CD4-positive, CD25-positive, alpha-beta regulatory T cell (primary cell): Measurements from ENCODE around the gene RASGEF1C. TPM values are rescaled to one million over a fixed set of nuclear protein-coding genes. Genes with fewer than 3 reads are reported as not detected.

ENCODE experiments used
- ATAC-seq, 2 donors: fragments of 150-1000 bp; cut with Tn5 transposase; one replicate each; pipeline ENCODE4 v1.10.0; 2021; ENCODE audit warnings: low read depth in 2 of 2, moderate number of reproducible peaks in 2 of 2, moderate library complexity in 1 of 2
- DNase-seq, 3 donors: peaks; one replicate each; pipeline versions ENCODE4 v3.0.0 to v3.0.0-alpha.2; 2012 to 2022; ENCODE audit warnings: mixed read lengths in 1 of 3
- H3K27ac ChIP-seq: one replicate; pipeline ENCODE4 v1.7.0; 2013; ENCODE audit warnings: mild to moderate bottlenecking, low read length; ENCODE audit not compliant: insufficient read depth, poor library complexity, severe bottlenecking
- H3K27me3 ChIP-seq: one replicate; pipeline ENCODE4 v1.7.0; 2013; ENCODE audit warnings: low read length; ENCODE audit not compliant: control insufficient read depth, insufficient read depth
- H3K36me3 ChIP-seq: one replicate; pipeline ENCODE4 v1.7.0; 2013; ENCODE audit warnings: mild to moderate bottlenecking, low read length, moderate library complexity; ENCODE audit not compliant: control insufficient read depth, insufficient read depth
- H3K4me1 ChIP-seq: 2 replicates; pipeline ENCODE4 v1.7.0; 2013; ENCODE audit warnings: mild to moderate bottlenecking, low read length; ENCODE audit not compliant: insufficient read depth, control insufficient read depth, poor library complexity, severe bottlenecking
- H3K4me3 ChIP-seq: one replicate; pipeline ENCODE4 v1.7.0; 2013; ENCODE audit warnings: low read depth, mild to moderate bottlenecking, low read length, moderate library complexity
- H3K9me3 ChIP-seq, 2 experiments: 1 replicate in 1 of 2; 2 replicates in 1 of 2; pipeline ENCODE4 v1.7.0; 2013; ENCODE audit warnings: low read length in 2 of 2, mild to moderate bottlenecking in 1 of 2, moderate library complexity in 1 of 2; ENCODE audit not compliant: control insufficient read depth in 2 of 2
- H3K27ac Mint-ChIP-seq, 3 donors: one replicate each; pipeline ENCODE4 v1.8.0; 2020 to 2022; ENCODE audit warnings: mild to moderate bottlenecking in 3 of 3, mixed read lengths in 3 of 3, moderate library complexity in 2 of 3
- H3K27me3 Mint-ChIP-seq: one replicate; pipeline ENCODE4 v1.8.0; 2022; ENCODE audit warnings: mild to moderate bottlenecking, mixed read lengths
- H3K36me3 Mint-ChIP-seq: one replicate; pipeline ENCODE4 v1.8.0; 2020; ENCODE audit warnings: mixed read lengths
- H3K4me1 Mint-ChIP-seq, 4 donors: one replicate each; pipeline ENCODE4 v1.8.0; 2020 to 2022; ENCODE audit warnings: mixed read lengths in 4 of 4, mild to moderate bottlenecking in 1 of 4
- H3K4me3 Mint-ChIP-seq, 4 donors: one replicate each; pipeline ENCODE4 v1.8.0; 2020 to 2022; ENCODE audit warnings: mild to moderate bottlenecking in 4 of 4, mixed read lengths in 4 of 4, moderate library complexity in 3 of 4
- H3K9me3 Mint-ChIP-seq, 7 donors: one replicate each; pipeline ENCODE4 v1.8.0; 2020 to 2022; ENCODE audit warnings: mixed read lengths in 7 of 7, mild to moderate bottlenecking in 3 of 7, moderate library complexity in 2 of 7
- polyA plus RNA-seq, 4 donors: library from polyadenylated mRNA; unstranded; fragments of 300-500 nt; fragmentation: Illumina TruSeq; gene quantifications; one replicate each; pipeline ENCODE4 v1.2.3, GENCODE V29; 2021
- total RNA-seq: library from RNA; stranded (reverse); gene quantifications from one replicate; pipeline ENCODE4 v1.2.3, GENCODE V29; 2022

Gene RASGEF1C
- total and polyA plus RNA-seq, 5 donors from 2014 or later: not detected

GRCh38 chr5:180054226-180054625 is 154.8 kb downstream of the RASGEF1C start:
- H3K27ac Mint-ChIP-seq: no peak overlapping the region
- H3K36me3 ChIP-seq: no peaks in the 10 kb centered on the region

GRCh38 chr5:180053061-180053602 is 155.9 kb downstream of the RASGEF1C start:
- H3K4me3 ChIP-seq: no peak overlapping the region
- Mint-ChIP-seq H3K4me3 (no peak overlapping the region), H3K4me1 (peaks cover 0 to 3% (median 0%) of the 10 kb centered on the region in 4 donors), H3K36me3 (peaks cover 3% of the 10 kb centered on the region), H3K9me3 (no peaks in the 10 kb centered on the region), H3K27ac (no peak overlapping the region), H3K27me3 (peaks cover 12% of the 10 kb centered on the region)
- no peaks in the 10 kb centered on the region for H3K27me3 ChIP-seq
- DNase-seq (no peak), ATAC-seq (no peak)
- no peak overlapping the region for H3K27ac ChIP-seq
- H3K9me3 ChIP-seq: no peaks in the 10 kb centered on the region
- no peaks in the 10 kb centered on the region for H3K36me3 ChIP-seq
- no peaks in the 10 kb centered on the region for H3K4me1 ChIP-seq

More at GRCh38 chr5:180054226-180054625, 154.8 kb downstream of the RASGEF1C start:
- no peaks in the 10 kb centered on the region for H3K9me3 Mint-ChIP-seq
- Histone ChIP-seq H3K27ac (no peak overlapping the region), H3K27me3 (no peaks in the 10 kb centered on the region), H3K4me1 (no peaks in the 10 kb centered on the region), H3K4me3 (no peak overlapping the region), H3K9me3 (no peaks in the 10 kb centered on the region)
- no peak for ATAC-seq
- H3K4me1 Mint-ChIP-seq: peaks cover 0 to 3% (median 0%) of the 10 kb centered on the region in 4 donors
- DNase-seq: no peak
- peaks cover 10% of the 10 kb centered on the region for H3K27me3 Mint-ChIP-seq
- peaks cover 3% of the 10 kb centered on the region for H3K36me3 Mint-ChIP-seq
- H3K4me3 Mint-ChIP-seq: no peak overlapping the region

- no peaks in the 10 kb centered on the region for H3K9me3 ChIP-seq
- no peaks in the 10 kb centered on the region for H3K27me3 ChIP-seq
- H3K4me3 ChIP-seq: no peak overlapping the region
- DNase-seq (no peak), ATAC-seq (no peak)
- H3K27ac ChIP-seq: no peak overlapping the region
- H3K36me3 ChIP-seq: no peaks in the 10 kb centered on the region
- peaks cover 3% of the 10 kb centered on the region for H3K36me3 Mint-ChIP-seq
- H3K9me3 Mint-ChIP-seq: no peaks in the 10 kb centered on the region
- H3K4me1 Mint-ChIP-seq: peaks cover 0 to 3% (median 0%) of the 10 kb centered on the region in 4 donors
- H3K27me3 Mint-ChIP-seq: peaks cover 17% of the 10 kb centered on the region
- H3K27ac Mint-ChIP-seq: peak overlapping the region in 1 of 3 donors; percentile 17
- no peak overlapping the region for H3K4me3 Mint-ChIP-seq
- no peaks in the 10 kb centered on the region for H3K4me1 ChIP-seq
These were observed 156.7 kb downstream of the RASGEF1C start for GRCh38 chr5:180052211-180052818.

Other genes with a start within 250 kb of the RASGEF1C start
- 4.2 TPM for gene RNF130, start 137.5 kb downstream of the RASGEF1C start, total RNA-seq
- 10 to 100 TPM in 1 of 4 donors, 1 to 10 TPM in 3; 3.5 to 10.9 (median 6.8) TPM for gene RNF130, start 137.5 kb downstream of the RASGEF1C start, polyA plus RNA-seq
- gene MAPK9, start 82.9 kb upstream of the RASGEF1C start, total RNA-seq: 28.1 TPM
- 10 to 100 TPM; 18.5 to 35.4 (median 22.7) TPM for gene MAPK9, start 82.9 kb upstream of the RASGEF1C start, polyA plus RNA-seq
- gene GFPT2, start 144.1 kb upstream of the RASGEF1C start, total RNA-seq: not detected
- gene GFPT2, start 144.1 kb upstream of the RASGEF1C start, polyA plus RNA-seq: under 1 TPM in 1 of 4 donors, not detected in 3; 0.16 TPM